MM.1S (cell line): ENCODE results near the gene FOXO6.

Experiments used
- DNase-seq: peaks from one replicate; pipeline ENCODE4 v3.0.0-alpha.2; 2015
- H2AFZ ChIP-seq: fragments of 300-600 bp; sonication (generic); 2 replicates; pipeline ENCODE4 v1.6.0; 2016; ENCODE audit warnings: antibody characterized with exemption, low read length
- H3F3A ChIP-seq: fragments of 300-600 bp; sonication (generic); 2 replicates; pipeline ENCODE4 v1.6.1; 2016; ENCODE audit warnings: mild to moderate bottlenecking, antibody characterized with exemption, low read length, moderate library complexity, mixed read lengths; ENCODE audit not compliant: insufficient read depth
- H3K27ac ChIP-seq: fragments of 300-600 bp; sonication (generic); 2 replicates; pipeline ENCODE4 v1.5.1; 2016; ENCODE audit warnings: mild to moderate bottlenecking, low read length
- H3K27me3 ChIP-seq: fragments of 300-600 bp; sonication (generic); replicated peaks from 2 replicates; pipeline ENCODE4 v1.6.0; 2016; ENCODE audit warnings: low read length; ENCODE audit not compliant: insufficient read depth
- H3K36me3 ChIP-seq: fragments of 300-600 bp; sonication (generic); replicated peaks from 2 replicates; pipeline ENCODE4 v1.6.1; 2016; ENCODE audit warnings: mild to moderate bottlenecking, low read length, mixed read lengths; ENCODE audit not compliant: insufficient read depth
- H3K4me1 ChIP-seq: fragments of 300-600 bp; sonication (generic); 2 replicates; pipeline ENCODE4 v1.6.1; 2016; ENCODE audit warnings: low read length, mixed read lengths
- H3K4me2 ChIP-seq: fragments of 300-600 bp; sonication (generic); 2 replicates; pipeline ENCODE4 v1.6.0; 2016; ENCODE audit warnings: low read depth, low read length
- H3K4me3 ChIP-seq: fragments of 300-600 bp; sonication (generic); 2 replicates; pipeline ENCODE4 v1.5.1; 2016; ENCODE audit warnings: low read length, mixed read lengths
- H3K79me2 ChIP-seq: fragments of 300-600 bp; sonication (generic); 2 replicates; pipeline ENCODE4 v1.6.1; 2016; ENCODE audit warnings: mixed run types, low read length, mixed read lengths
- H3K9ac ChIP-seq: fragments of 300-600 bp; sonication (generic); 2 replicates; pipeline ENCODE4 v1.6.1; 2016; ENCODE audit warnings: low read length, mixed read lengths
- H3K9me2 ChIP-seq: fragments of 300-600 bp; sonication (generic); replicated peaks from 2 replicates; pipeline ENCODE4 v1.6.1; 2016; ENCODE audit warnings: mild to moderate bottlenecking, low read length, mixed read lengths; ENCODE audit not compliant: insufficient read depth
- H3K9me3 ChIP-seq: fragments of 300-600 bp; sonication (generic); replicated peaks from 2 replicates; pipeline ENCODE4 v1.6.1; 2016; ENCODE audit warnings: mild to moderate bottlenecking, low read length, mixed read lengths; ENCODE audit not compliant: insufficient read depth
- H4K20me1 ChIP-seq: fragments of 300-600 bp; sonication (generic); 2 replicates; pipeline ENCODE4 v1.6.1; 2016; ENCODE audit warnings: mild to moderate bottlenecking, low read length, moderate library complexity, mixed read lengths; ENCODE audit not compliant: insufficient read depth
- EZH2 ChIP-seq: fragments of 300-600 bp; sonication (generic); optimal IDR thresholded peaks from 2 replicates; pipeline ENCODE3; 2017; ENCODE audit warnings: low read depth, mild to moderate bottlenecking, antibody characterized with exemption, low read length, mixed read lengths
- EZH2phosphoT487 ChIP-seq: fragments of 300-600 bp; sonication (generic); IDR thresholded peaks from 2 replicates; pipeline ENCODE4 v1.6.1; 2018; ENCODE audit warnings: antibody characterized with exemption, low read length
- TF ChIP-seq, protein P1 (sequence below): fragments of 300-600 bp; sonication (generic); IDR thresholded peaks from 2 replicates; pipeline ENCODE4 v1.5.1; 2016; ENCODE audit warnings: antibody characterized with exemption, low read length, mixed read lengths

The FOXO6 gene

DNA sequence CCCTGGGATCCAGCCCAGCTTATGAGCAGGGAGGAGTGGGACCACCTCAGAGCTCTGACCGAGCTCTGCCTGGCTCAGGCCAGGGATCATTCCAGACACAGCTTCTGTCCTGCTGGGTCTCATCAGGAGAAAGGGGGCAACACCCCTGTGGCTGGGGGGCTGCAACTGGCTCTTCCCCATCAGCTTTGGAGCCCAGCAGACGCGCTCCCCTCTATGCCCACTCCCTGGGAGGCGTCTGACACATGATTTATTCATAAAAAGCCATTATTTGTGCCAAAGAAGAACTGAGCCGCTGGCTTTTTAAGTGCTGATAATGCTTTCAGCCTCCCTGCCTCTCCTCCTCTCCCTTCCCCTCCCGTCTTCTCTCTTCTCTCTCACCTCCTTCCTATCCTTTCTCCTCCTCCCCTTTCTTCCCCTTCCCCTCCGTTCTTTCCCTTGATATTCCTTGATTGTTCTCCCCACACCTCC lies 25.0 kb downstream of the FOXO6 start:
- no peak for TF ChIP-seq EZH2
- Histone ChIP-seq H4K20me1 (no peaks in the 10 kb centered on the region), H3K9ac (no peak overlapping the region), H3K9me2 (no peaks in the 10 kb centered on the region), H3K4me3 (no peak overlapping the region), H2AFZ (no peak overlapping the region), H3K27me3 (peaks cover 33% of the 10 kb centered on the region), H3K27ac (no peak overlapping the region), H3K36me3 (no peaks in the 10 kb centered on the region), H3K4me1 (no peaks in the 10 kb centered on the region), H3K9me3 (no peaks in the 10 kb centered on the region), H3K79me2 (no peaks in the 10 kb centered on the region), H3F3A (no peaks in the 10 kb centered on the region), H3K4me2 (no peak overlapping the region)
- no peak for DNase-seq

DNA sequence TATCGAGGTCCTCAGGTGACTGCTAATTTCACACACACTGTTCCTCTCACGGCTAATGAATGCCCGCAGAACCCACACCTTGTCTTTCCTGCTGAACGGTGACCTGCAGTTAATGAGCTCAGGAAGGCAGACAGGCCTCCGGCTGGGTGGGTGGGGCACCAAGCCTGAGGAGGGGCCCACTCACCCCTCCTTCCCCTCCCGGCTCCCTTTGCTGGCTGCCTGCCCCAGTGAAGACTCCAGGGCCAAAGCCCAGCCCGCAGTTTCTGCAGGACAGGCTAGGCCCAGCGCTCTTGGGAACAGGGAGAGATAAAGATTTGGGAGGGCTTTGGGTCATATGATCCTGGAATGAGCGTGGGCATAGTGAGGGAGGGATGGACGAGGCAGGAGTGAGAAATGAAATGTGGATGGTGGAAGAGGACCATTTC lies 26.4 kb downstream of the FOXO6 start:
- no peak for DNase-seq
- Histone ChIP-seq H3K4me2 (no peak overlapping the region), H3K9me3 (no peaks in the 10 kb centered on the region), H3F3A (no peaks in the 10 kb centered on the region), H3K4me3 (no peak overlapping the region), H3K9ac (no peak overlapping the region), H3K79me2 (no peaks in the 10 kb centered on the region), H3K27me3 (peaks cover 24% of the 10 kb centered on the region), H2AFZ (no peak overlapping the region), H3K9me2 (no peaks in the 10 kb centered on the region), H3K4me1 (no peaks in the 10 kb centered on the region), H4K20me1 (no peaks in the 10 kb centered on the region), H3K27ac (no peak overlapping the region), H3K36me3 (no peaks in the 10 kb centered on the region)
- TF ChIP-seq, protein P1, sequence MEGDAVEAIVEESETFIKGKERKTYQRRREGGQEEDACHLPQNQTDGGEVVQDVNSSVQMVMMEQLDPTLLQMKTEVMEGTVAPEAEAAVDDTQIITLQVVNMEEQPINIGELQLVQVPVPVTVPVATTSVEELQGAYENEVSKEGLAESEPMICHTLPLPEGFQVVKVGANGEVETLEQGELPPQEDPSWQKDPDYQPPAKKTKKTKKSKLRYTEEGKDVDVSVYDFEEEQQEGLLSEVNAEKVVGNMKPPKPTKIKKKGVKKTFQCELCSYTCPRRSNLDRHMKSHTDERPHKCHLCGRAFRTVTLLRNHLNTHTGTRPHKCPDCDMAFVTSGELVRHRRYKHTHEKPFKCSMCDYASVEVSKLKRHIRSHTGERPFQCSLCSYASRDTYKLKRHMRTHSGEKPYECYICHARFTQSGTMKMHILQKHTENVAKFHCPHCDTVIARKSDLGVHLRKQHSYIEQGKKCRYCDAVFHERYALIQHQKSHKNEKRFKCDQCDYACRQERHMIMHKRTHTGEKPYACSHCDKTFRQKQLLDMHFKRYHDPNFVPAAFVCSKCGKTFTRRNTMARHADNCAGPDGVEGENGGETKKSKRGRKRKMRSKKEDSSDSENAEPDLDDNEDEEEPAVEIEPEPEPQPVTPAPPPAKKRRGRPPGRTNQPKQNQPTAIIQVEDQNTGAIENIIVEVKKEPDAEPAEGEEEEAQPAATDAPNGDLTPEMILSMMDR = no peak
- TF ChIP-seq EZH2phosphoT487 = no peak

DNA sequence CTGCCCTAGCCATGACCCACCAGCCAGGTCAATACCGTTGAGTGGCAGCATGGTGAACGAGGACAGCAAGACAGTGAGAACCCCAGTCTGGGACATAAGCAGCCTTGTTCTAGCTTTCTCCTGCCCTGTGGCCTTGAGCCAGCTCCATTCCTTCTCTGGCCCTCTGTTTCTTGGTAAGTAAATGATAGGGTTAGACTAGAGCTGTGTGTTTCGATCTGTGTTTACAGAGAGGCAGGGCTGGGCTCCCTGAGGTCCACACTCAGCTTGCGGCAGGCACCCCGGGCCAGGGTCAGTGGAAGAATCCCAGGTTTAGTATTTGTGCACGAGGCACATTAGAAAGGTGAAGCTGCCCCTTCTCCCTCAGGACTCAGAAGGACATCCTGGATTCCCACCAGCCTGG lies 27.3 kb downstream of the FOXO6 start:
- Histone ChIP-seq H3K9me3 (no peaks in the 10 kb centered on the region), H3K9me2 (no peaks in the 10 kb centered on the region), H4K20me1 (no peaks in the 10 kb centered on the region), H3K36me3 (no peaks in the 10 kb centered on the region), H3K79me2 (no peaks in the 10 kb centered on the region), H3K9ac (no peak overlapping the region), H3K27ac (no peak overlapping the region), H3K27me3 (peaks cover 16% of the 10 kb centered on the region), H3F3A (no peaks in the 10 kb centered on the region), H2AFZ (no peak overlapping the region), H3K4me1 (no peaks in the 10 kb centered on the region), H3K4me2 (no peak overlapping the region), H3K4me3 (no peak overlapping the region)
- no peak for DNase-seq
- no peak for TF ChIP-seq EZH2
- TF ChIP-seq, protein P1 = no peak
- TF ChIP-seq EZH2phosphoT487 = no peak

DNA sequence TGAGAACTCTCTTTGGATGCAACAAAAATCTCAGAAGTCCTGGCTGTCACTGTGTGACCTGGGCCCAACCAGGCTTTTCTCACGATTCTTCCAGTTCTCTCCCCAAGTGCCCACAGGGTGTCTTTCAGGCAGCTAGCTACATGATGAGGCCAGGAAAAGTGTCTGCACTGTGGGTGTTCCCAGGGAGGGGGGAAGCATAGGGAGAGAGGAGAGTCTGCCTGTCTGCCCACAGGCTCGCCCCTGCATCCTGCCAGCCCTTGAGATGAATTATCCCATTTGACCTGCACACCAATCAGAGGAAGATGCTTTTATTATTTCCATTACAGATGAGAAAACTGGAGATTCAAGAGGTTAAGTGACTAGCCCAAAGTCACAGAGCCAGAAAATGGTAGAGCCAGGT lies 27.8 kb downstream of the FOXO6 start:
- H3K9me2 ChIP-seq = no peaks in the 10 kb centered on the region
- H3F3A ChIP-seq = no peaks in the 10 kb centered on the region
- no peaks in the 10 kb centered on the region for H3K4me1 ChIP-seq
- H4K20me1 ChIP-seq = no peaks in the 10 kb centered on the region
- no peak overlapping the region for H3K4me2 ChIP-seq
- peaks cover 11% of the 10 kb centered on the region for H3K27me3 ChIP-seq
- H3K9ac ChIP-seq = no peak overlapping the region
- DNase-seq = no peak
- H3K27ac ChIP-seq = no peak overlapping the region
- H3K36me3 ChIP-seq = no peaks in the 10 kb centered on the region
- no peak overlapping the region for H2AFZ ChIP-seq
- H3K9me3 ChIP-seq = no peaks in the 10 kb centered on the region
- H3K79me2 ChIP-seq = no peaks in the 10 kb centered on the region
- TF ChIP-seq, protein P1 = no peak
- TF ChIP-seq EZH2phosphoT487 (no peak), EZH2 (no peak)
- H3K4me3 ChIP-seq = no peak overlapping the region
